ENCODE measurements around the gene MPL.

MPL gene

GRCh38 chr1:43350976-43351375 lies 13.4 kb downstream of the MPL start:
- DNase-seq, result no peak
- Histone ChIP-seq H3K36me3 (no peaks in the 10 kb centered on the region), H3K9me3 (ENCODE audit: severe bottlenecking) (no peaks in the 10 kb centered on the region), H3K27ac (no peak overlapping the region), H3K27me3 (ENCODE audit: insufficient read depth, low read depth, severe bottlenecking) (no peaks in the 10 kb centered on the region), H3K4me3 (ENCODE audit: low read depth, low read length) (no peak overlapping the region)
- TF ChIP-seq CTCF (IDR thresholded peaks at IDR 0.05; ENCODE audit: low read depth, low read length), result no peak

- Histone ChIP-seq H3K27me3 (ENCODE audit: insufficient read depth, low read depth, severe bottlenecking) (no peaks in the 10 kb centered on the region), H3K36me3 (no peaks in the 10 kb centered on the region), H3K9me3 (ENCODE audit: severe bottlenecking) (no peaks in the 10 kb centered on the region), H3K27ac (no peak overlapping the region), H3K4me3 (ENCODE audit: low read depth, low read length) (no peak overlapping the region)
- no peak for DNase-seq
- TF ChIP-seq CTCF (IDR thresholded peaks at IDR 0.05; ENCODE audit: low read depth, low read length), result no peak
Measured at GRCh38 chr1:43351421-43352350, 14.1 kb downstream of the MPL start.

- no peaks in the 10 kb centered on the region for H3K9me3 ChIP-seq (ENCODE audit: severe bottlenecking)
- no peak overlapping the region for H3K4me3 ChIP-seq (ENCODE audit: low read depth, low read length)
- peak; percentile 34 for DNase-seq
- TF ChIP-seq CTCF (IDR thresholded peaks at IDR 0.05; ENCODE audit: low read depth, low read length), result no peak
- H3K27ac ChIP-seq, result no peak overlapping the region
- H3K36me3 ChIP-seq, result no peaks in the 10 kb centered on the region
- no peaks in the 10 kb centered on the region for H3K27me3 ChIP-seq (ENCODE audit: insufficient read depth, low read depth, severe bottlenecking)
Measured at GRCh38 chr1:43352351-43352705, 14.7 kb downstream of the MPL start.

GRCh38 chr1:43352881-43353280 lies 15.3 kb downstream of the MPL start:
- H3K9me3 ChIP-seq (ENCODE audit: severe bottlenecking), result no peaks in the 10 kb centered on the region

GRCh38 chr1:43354471-43354870 lies 16.9 kb downstream of the MPL start:
- peaks cover 7% of the 10 kb centered on the region; the same call in 1 of the 2 replicates for H3K36me3 ChIP-seq
- no peaks in the 10 kb centered on the region for H3K9me3 ChIP-seq (ENCODE audit: severe bottlenecking)
- H3K27me3 ChIP-seq (ENCODE audit: insufficient read depth, low read depth, severe bottlenecking), result no peaks in the 10 kb centered on the region
- no peak overlapping the region for H3K4me3 ChIP-seq (ENCODE audit: low read depth, low read length)
- TF ChIP-seq CTCF (IDR thresholded peaks at IDR 0.05; ENCODE audit: low read depth, low read length), result no peak
- peak overlapping the region; percentile 26 for H3K27ac ChIP-seq
- DNase-seq, result no peak

More at GRCh38 chr1:43352881-43353280, 15.3 kb downstream of the MPL start:
- no peak overlapping the region for H3K27ac ChIP-seq
- H3K27me3 ChIP-seq (ENCODE audit: insufficient read depth, low read depth, severe bottlenecking), result no peaks in the 10 kb centered on the region
- no peak for TF ChIP-seq CTCF (IDR thresholded peaks at IDR 0.05; ENCODE audit: low read depth, low read length)
- DNase-seq, result no peak
- H3K36me3 ChIP-seq, result no peaks in the 10 kb centered on the region
- H3K4me3 ChIP-seq (ENCODE audit: low read depth, low read length), result no peak overlapping the region

Data from WERI-Rb-1 (cell line).